Endothelial cell of umbilical vein (primary cell): Measurements from ENCODE around the gene TADA2B.

Experiments used
- CTCF ChIP-seq, 2 donors: IDR thresholded peaks; 1 replicate in 1 of 2; 2 replicates in 1 of 2; pipeline ENCODE4 v1.5.1; 2011; ENCODE audit warnings: low read length in 2 of 2, mild to moderate bottlenecking in 2 of 2, moderate library complexity in 2 of 2, control low read depth in 1 of 2, inconsistent platforms in 1 of 2, low read depth in 1 of 2; ENCODE audit not compliant: insufficient read depth in 1 of 2; ENCODE audit errors: extremely low read depth in 1 of 2
- EZH2 ChIP-seq: IDR thresholded peaks from 2 replicates; pipeline ENCODE4 v1.6.1; 2012; ENCODE audit warnings: borderline replicate concordance, low read depth, mild to moderate bottlenecking, moderate library complexity, low read length, inconsistent platforms; ENCODE audit not compliant: severe bottlenecking
- FOS ChIP-seq: IDR thresholded peaks from 2 replicates; pipeline ENCODE4 v1.6.1; 2011; ENCODE audit warnings: mild to moderate bottlenecking, low read length, moderate library complexity, borderline replicate concordance; ENCODE audit not compliant: insufficient read depth
- GATA2 ChIP-seq: IDR thresholded peaks from 2 replicates; pipeline ENCODE4 v1.7.0; 2011; ENCODE audit warnings: low read depth, mild to moderate bottlenecking, moderate library complexity, mixed read lengths, low read length; ENCODE audit not compliant: insufficient read length, insufficient read depth
- MAX ChIP-seq: IDR thresholded peaks from 2 replicates; pipeline ENCODE4 v1.6.1; 2011; ENCODE audit not compliant: insufficient read depth, insufficient read length
- MYC ChIP-seq: IDR thresholded peaks from one replicate; pipeline ENCODE4 v1.6.1; 2011; ENCODE audit warnings: mild to moderate bottlenecking, low read depth, low read length
- POLR2A ChIP-seq: IDR thresholded peaks from 2 replicates; pipeline ENCODE4 v1.6.1; 2012; ENCODE audit warnings: low read depth, mild to moderate bottlenecking, control low read depth, low read length
- POLR2AphosphoS5 ChIP-seq: IDR thresholded peaks from 2 replicates; pipeline ENCODE4 v1.6.1; 2012; ENCODE audit warnings: low read depth, mild to moderate bottlenecking, control low read depth, low read length, moderate library complexity; ENCODE audit not compliant: insufficient read depth

GRCh38 chr4:7045553-7045952 lies 2.4 kb downstream of the TADA2B start:
- TF ChIP-seq POLR2A, result no peak
- no peak for TF ChIP-seq CTCF (IDR thresholded peaks at IDR 0.05; ENCODE audit: extremely low read depth in 1 of 2, insufficient read depth in 1 of 2, low read depth in 1 of 2, low read length in 2 of 2)
- TF ChIP-seq EZH2, result no peak
- no peak for TF ChIP-seq POLR2AphosphoS5
- TF ChIP-seq FOS, result no peak
- TF ChIP-seq GATA2, result no peak
- no peak for TF ChIP-seq MAX
- TF ChIP-seq MYC, result no peak
